Right lobe of liver (tissue), 4 donors: Measurements from ENCODE around the gene SYNM.

ENCODE experiments used
- POLR2A ChIP-seq: fragments of 450-650 bp; IDR thresholded peaks from one replicate; pipeline ENCODE4 v1.6.1; 2017; ENCODE audit warnings: antibody characterized with exemption, mild to moderate bottlenecking
- TF ChIP-seq, protein P1 (sequence below), 4 donors: fragments of 200-600 bp in 3 of 4; fragments of 450-650 bp in 1 of 4; IDR thresholded peaks; one replicate each; pipeline versions ENCODE4 v1.5.1 to v1.8.0; 2016 to 2022; ENCODE audit warnings: antibody characterized with exemption in 4 of 4, mild to moderate bottlenecking in 2 of 4
- donor health status: DM: no; HTN: no; CAD: no.
- donor health status: DM: no; HTN: no; CAD: no.
- donor health status: DM: no; HTN: yes; CAD: no.

DNA sequence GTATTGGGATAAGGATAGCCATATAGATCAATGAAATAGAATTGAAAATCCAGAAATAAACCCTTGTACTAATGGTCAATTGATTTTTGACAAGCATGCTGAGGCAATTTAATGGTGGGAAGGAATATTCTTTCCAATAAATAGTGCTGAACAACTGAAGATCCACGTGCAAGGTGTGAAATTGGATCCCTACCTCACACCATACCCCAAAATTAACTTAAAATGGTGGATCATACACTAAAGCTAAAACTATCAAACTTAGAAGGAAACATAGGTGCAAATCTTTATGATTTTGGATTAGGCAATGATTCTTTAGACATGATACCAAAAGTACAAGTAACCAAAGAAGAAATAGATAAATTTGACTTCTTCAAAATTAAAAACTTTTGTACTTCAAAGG is 22.1 kb upstream of the SYNM start:
- TF ChIP-seq, protein P1, sequence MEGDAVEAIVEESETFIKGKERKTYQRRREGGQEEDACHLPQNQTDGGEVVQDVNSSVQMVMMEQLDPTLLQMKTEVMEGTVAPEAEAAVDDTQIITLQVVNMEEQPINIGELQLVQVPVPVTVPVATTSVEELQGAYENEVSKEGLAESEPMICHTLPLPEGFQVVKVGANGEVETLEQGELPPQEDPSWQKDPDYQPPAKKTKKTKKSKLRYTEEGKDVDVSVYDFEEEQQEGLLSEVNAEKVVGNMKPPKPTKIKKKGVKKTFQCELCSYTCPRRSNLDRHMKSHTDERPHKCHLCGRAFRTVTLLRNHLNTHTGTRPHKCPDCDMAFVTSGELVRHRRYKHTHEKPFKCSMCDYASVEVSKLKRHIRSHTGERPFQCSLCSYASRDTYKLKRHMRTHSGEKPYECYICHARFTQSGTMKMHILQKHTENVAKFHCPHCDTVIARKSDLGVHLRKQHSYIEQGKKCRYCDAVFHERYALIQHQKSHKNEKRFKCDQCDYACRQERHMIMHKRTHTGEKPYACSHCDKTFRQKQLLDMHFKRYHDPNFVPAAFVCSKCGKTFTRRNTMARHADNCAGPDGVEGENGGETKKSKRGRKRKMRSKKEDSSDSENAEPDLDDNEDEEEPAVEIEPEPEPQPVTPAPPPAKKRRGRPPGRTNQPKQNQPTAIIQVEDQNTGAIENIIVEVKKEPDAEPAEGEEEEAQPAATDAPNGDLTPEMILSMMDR (IDR thresholded peaks at IDR 0.05) = no peak
- TF ChIP-seq POLR2A = no peak
